HEK293 (cell line): ENCODE data around the gene RRM1.

ENCODE experiments used
- CTCF ChIA-PET: fragments of 350-600 bp; formaldehyde crosslinking; extraction: SDS; loops from one replicate; lab custom pipeline; 2021; ENCODE audit warnings: antibody characterized with exemption; lab: Yijun Ruan, JAX
- POLR2A ChIA-PET: fragments of 300-600 bp; formaldehyde crosslinking; extraction: SDS; loops from one replicate; lab custom pipeline; 2020; ENCODE audit warnings: antibody characterized with exemption, inconsistent platforms; lab: Yijun Ruan, JAX
- H3K27ac ChIP-seq: fragments of 200-500 bp; sonication (Bioruptor generic); 2 replicates; pipeline ENCODE4 v1.5.1; 2014; ENCODE audit warnings: low read depth, low read length, control low read depth, inconsistent platforms; ENCODE audit errors: extremely low read depth
- H3K36me3 ChIP-seq, 2 experiments: fragments of 200-500 bp in 1 of 2; sonication (Bioruptor generic) in 1 of 2; 1 replicate in 1 of 2; 2 replicates in 1 of 2; pipeline ENCODE4 v1.5.1; 2014 to 2017; ENCODE audit warnings: inconsistent platforms in 2 of 2, low read length in 2 of 2; ENCODE audit not compliant: control insufficient read depth in 2 of 2, insufficient read depth in 1 of 2
- H3K4me1 ChIP-seq: fragments of 200-500 bp; sonication (Bioruptor generic); 2 replicates; pipeline ENCODE4 v1.5.1; 2014; ENCODE audit warnings: mild to moderate bottlenecking, low read length, inconsistent platforms; ENCODE audit not compliant: control insufficient read depth, insufficient read depth
- H3K4me3 ChIP-seq: 2 replicates; pipeline ENCODE4 v1.5.1; 2011; ENCODE audit warnings: low read depth, mild to moderate bottlenecking, control low read depth, low read length, moderate library complexity
- H3K9me3 ChIP-seq: fragments of 200-500 bp; sonication (Bioruptor generic); 2 replicates; pipeline ENCODE4 v1.5.1; 2014; ENCODE audit warnings: low read depth, low read length, inconsistent platforms; ENCODE audit not compliant: control insufficient read depth, insufficient read depth
- EGR2 ChIP-seq: fragments of 450-650 bp; formaldehyde crosslinking; IDR thresholded peaks from 2 replicates; pipeline ENCODE4 v1.5.1; 2016; ENCODE audit warnings: low read depth, missing biosample characterization, missing genetic modification characterization
- HOXA7 ChIP-seq: sonication (generic); formaldehyde crosslinking; IDR thresholded peaks from 2 replicates; pipeline ENCODE4 v1.8.1; 2022; ENCODE audit warnings: missing genetic modification reagents, borderline replicate concordance
- HOXC10 ChIP-seq: sonication (generic); formaldehyde crosslinking; IDR thresholded peaks from 2 replicates; pipeline ENCODE4 v1.8.1; 2023; ENCODE audit warnings: mild to moderate bottlenecking, missing genetic modification reagents
- IKZF3 ChIP-seq: fragments of 450-650 bp; IDR thresholded peaks from 2 replicates; pipeline ENCODE4 v1.5.0; 2018; ENCODE audit warnings: missing biosample characterization, mild to moderate bottlenecking, missing genetic modification characterization, moderate library complexity
- MYNN ChIP-seq: fragments of 450-650 bp; formaldehyde crosslinking; IDR thresholded peaks from 2 replicates; pipeline ENCODE4 v1.5.1; 2016; ENCODE audit warnings: missing biosample characterization, missing genetic modification characterization, borderline replicate concordance
- YY2 ChIP-seq: fragments of 450-650 bp; formaldehyde crosslinking; IDR thresholded peaks from 2 replicates; pipeline ENCODE4 v1.5.1; 2016; ENCODE audit warnings: missing biosample characterization, missing genetic modification characterization
- ZBTB1 ChIP-seq: fragments of 450-650 bp; formaldehyde crosslinking; IDR thresholded peaks from 2 replicates; pipeline ENCODE4 v1.5.1; 2016; ENCODE audit warnings: missing biosample characterization, missing genetic modification characterization
- ZBTB48 ChIP-seq: fragments of 450-650 bp; formaldehyde crosslinking; IDR thresholded peaks from 2 replicates; pipeline ENCODE4 v1.5.1; 2016; ENCODE audit warnings: missing biosample characterization, missing genetic modification characterization
- ZNF292 ChIP-seq: fragments of 450-650 bp; formaldehyde crosslinking; IDR thresholded peaks from 2 replicates; pipeline ENCODE4 v1.5.1; 2016; ENCODE audit warnings: low read depth, missing biosample characterization, missing genetic modification characterization, borderline replicate concordance
- ZNF394 ChIP-seq: fragments of 450-650 bp; formaldehyde crosslinking; IDR thresholded peaks from 2 replicates; pipeline ENCODE4 v1.5.1; 2016; ENCODE audit warnings: missing biosample characterization, missing genetic modification characterization, mild to moderate bottlenecking, moderate library complexity, borderline replicate concordance
- ZNF398 ChIP-seq: fragments of 450-650 bp; formaldehyde crosslinking; IDR thresholded peaks from 2 replicates; pipeline ENCODE4 v1.5.1; 2017; ENCODE audit warnings: missing biosample characterization, missing genetic modification characterization
- ZNF433 ChIP-seq: fragments of 450-650 bp; formaldehyde crosslinking; IDR thresholded peaks from 2 replicates; pipeline ENCODE4 v1.5.1; 2016; ENCODE audit warnings: missing biosample characterization, missing genetic modification characterization, low read depth
- ZNF558 ChIP-seq: fragments of 450-650 bp; formaldehyde crosslinking; IDR thresholded peaks from 2 replicates; pipeline ENCODE4 v1.5.1; 2016; ENCODE audit warnings: missing biosample characterization, missing genetic modification characterization
- ZNF561 ChIP-seq: fragments of 450-650 bp; IDR thresholded peaks from 2 replicates; pipeline ENCODE4 v1.5.1; 2018; ENCODE audit warnings: missing biosample characterization, missing genetic modification characterization, borderline replicate concordance
- ZNF585B ChIP-seq: fragments of 450-650 bp; formaldehyde crosslinking; IDR thresholded peaks from 2 replicates; pipeline ENCODE4 v1.5.1; 2016; ENCODE audit warnings: missing biosample characterization, missing genetic modification characterization
- ZNF621 ChIP-seq: fragments of 450-650 bp; formaldehyde crosslinking; IDR thresholded peaks from 2 replicates; pipeline ENCODE4 v1.5.1; 2017; ENCODE audit warnings: missing biosample characterization, missing genetic modification characterization
- ZNF701 ChIP-seq: fragments of 450-650 bp; formaldehyde crosslinking; IDR thresholded peaks from 2 replicates; pipeline ENCODE4 v1.5.1; 2016; ENCODE audit warnings: missing biosample characterization, missing genetic modification characterization
- ZNF777 ChIP-seq: fragments of 450-650 bp; formaldehyde crosslinking; IDR thresholded peaks from 2 replicates; pipeline ENCODE4 v1.5.1; 2017; ENCODE audit warnings: missing biosample characterization, missing genetic modification characterization, borderline replicate concordance
- ZNF792 ChIP-seq: fragments of 450-650 bp; formaldehyde crosslinking; IDR thresholded peaks from 2 replicates; pipeline ENCODE4 v1.5.1; 2016; ENCODE audit warnings: missing biosample characterization, missing genetic modification characterization
- ZSCAN16 ChIP-seq: fragments of 450-650 bp; formaldehyde crosslinking; IDR thresholded peaks from 2 replicates; pipeline ENCODE4 v1.5.1; 2016; ENCODE audit warnings: missing biosample characterization, missing genetic modification characterization
- ZSCAN4 ChIP-seq: fragments of 450-650 bp; formaldehyde crosslinking; IDR thresholded peaks from 2 replicates; pipeline ENCODE4 v1.5.1; 2017; ENCODE audit warnings: missing biosample characterization, missing genetic modification characterization
- ZXDB ChIP-seq: fragments of 450-650 bp; formaldehyde crosslinking; IDR thresholded peaks from 2 replicates; pipeline ENCODE4 v1.5.1; 2016; ENCODE audit warnings: missing biosample characterization, missing genetic modification characterization

The RRM1 gene

DNA sequence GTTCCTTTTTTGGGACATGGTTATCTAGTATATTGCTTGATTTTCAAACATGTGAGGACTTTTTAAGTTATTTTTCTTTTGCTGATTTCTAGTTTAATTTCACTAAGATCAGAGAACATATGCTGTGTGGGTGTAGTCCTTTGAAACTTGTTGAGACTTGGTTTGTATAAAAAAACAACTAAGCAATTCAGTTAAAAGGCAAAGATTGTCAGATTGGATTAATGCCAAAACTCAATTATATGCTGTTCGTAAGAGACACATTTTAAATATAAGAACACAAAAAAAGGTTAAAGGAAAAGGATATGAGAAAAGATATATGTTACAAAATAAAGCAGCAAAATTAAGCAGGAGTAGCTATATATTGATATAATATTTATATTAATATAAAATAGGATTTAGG is 17.8 kb upstream of the RRM1 start:
- Histone ChIP-seq H3K27ac (no peak overlapping the region), H3K4me3 (no peak overlapping the region), H3K9me3 (no peaks in the 10 kb centered on the region)
- POLR2A ChIA-PET: no interaction called here
- CTCF ChIA-PET: interaction anchor here (0.7 to 15.3 kb wide), 3 partner anchors 230 to 332 kb away, joined by 3 to 589 read pairs (median 5); partner anchors contain the start of genes RHOG and STIM1
- TF ChIP-seq ZNF558 (tag by site-specific recombination) (no peak), ZNF621 (tag by site-specific recombination) (no peak), IKZF3 (tag by site-specific recombination) (no peak), ZNF561 (tag by site-specific recombination) (no peak), ZNF777 (no peak), ZNF585B (tag by site-specific recombination) (no peak), ZBTB1 (tag by site-specific recombination) (no peak), ZBTB48 (tag by site-specific recombination) (no peak), MYNN (tag by site-specific recombination) (no peak), HOXA7 (CRISPR knock-in tag) (no peak), ZXDB (tag by site-specific recombination) (no peak), ZSCAN4 (tag by site-specific recombination) (no peak), YY2 (tag by site-specific recombination) (no peak)
- TF ChIP-seq, all 188 proteins: peak for 0
- Histone ChIP-seq H3K4me1 (peaks cover 4% of the 10 kb centered on the region; the same call in 1 of the 2 replicates), H3K36me3 (peaks cover 0 to 22% of the 10 kb centered on the region in 2 experiments; a peak in 1 of 3 replicates)

GRCh38 chr11:4083198-4083597 is 11.4 kb upstream of the RRM1 start:
- no peak overlapping the region for H3K27ac ChIP-seq
- POLR2A ChIA-PET: no interaction called here
- TF ChIP-seq ZSCAN16 (tag by site-specific recombination) (no peak), ZNF433 (no peak), ZNF292 (tag by site-specific recombination) (no peak), ZNF701 (no peak), HOXC10 (no peak), ZNF394 (tag by site-specific recombination) (no peak), EGR2 (tag by site-specific recombination) (no peak), MYNN (tag by site-specific recombination) (no peak), ZNF792 (tag by site-specific recombination) (no peak), ZNF398 (tag by site-specific recombination) (no peak)
- TF ChIP-seq, all 188 proteins: peak for 0
- CTCF ChIA-PET: interaction anchor here (0.7 to 2.6 kb wide), 3 partner anchors 9 to 234 kb away, joined by 4 to 22 read pairs (median 9); partner anchors contain the start of gene STIM1
- Histone ChIP-seq H3K9me3 (no peaks in the 10 kb centered on the region), H3K36me3 (peaks cover 0 to 55% of the 10 kb centered on the region in 2 experiments; a peak in 1 of 3 replicates), H3K4me3 (no peak overlapping the region), H3K4me1 (no peaks in the 10 kb centered on the region)
